Neuronal stem cell (in vitro differentiated cells): ENCODE data around the gene ZMIZ1.

Experiments
- DNase-seq: peaks from one replicate; pipeline ENCODE4 v3.0.0-alpha.2; 2013; ENCODE audit warnings: low spot score
- H2AFZ ChIP-seq: one replicate; pipeline ENCODE4 v1.6.1; 2013; ENCODE audit warnings: mild to moderate bottlenecking, low read length, inconsistent platforms
- H2AK5ac ChIP-seq: 2 replicates; pipeline ENCODE4 v1.6.1; 2013; ENCODE audit warnings: low read depth, mild to moderate bottlenecking, inconsistent platforms, low read length, moderate library complexity, mixed read lengths
- H2BK120ac ChIP-seq: 2 replicates; pipeline ENCODE4 v1.6.1; 2013; ENCODE audit warnings: low read depth, mild to moderate bottlenecking, inconsistent platforms, low read length, moderate library complexity, mixed read lengths
- H2BK12ac ChIP-seq: one replicate; pipeline ENCODE4 v1.6.1; 2013; ENCODE audit warnings: low read length, inconsistent platforms
- H2BK15ac ChIP-seq: 2 replicates; pipeline ENCODE4 v1.6.1; 2013; ENCODE audit warnings: mild to moderate bottlenecking, low read length, inconsistent platforms, mixed read lengths
- H2BK5ac ChIP-seq: one replicate; pipeline ENCODE4 v1.6.1; 2013; ENCODE audit warnings: inconsistent platforms, mild to moderate bottlenecking, low read length, moderate library complexity
- H3K14ac ChIP-seq: one replicate; pipeline ENCODE4 v1.6.1; 2013; ENCODE audit warnings: low read length, inconsistent platforms
- H3K18ac ChIP-seq: 2 replicates; pipeline ENCODE4 v1.6.1; 2013; ENCODE audit warnings: low read length, inconsistent platforms
- H3K23ac ChIP-seq: 2 replicates; pipeline ENCODE4 v1.6.1; 2013; ENCODE audit warnings: low read depth, mild to moderate bottlenecking, mixed read lengths, low read length, inconsistent platforms; ENCODE audit not compliant: poor library complexity
- H3K27ac ChIP-seq: replicated peaks from 3 replicates; pipeline ENCODE4 v1.5.1; 2013; ENCODE audit warnings: low read length, inconsistent platforms
- H3K27me3 ChIP-seq, 3 experiments: 2 replicates each; pipeline ENCODE4 v1.6.1; 2013; ENCODE audit warnings: low read length in 3 of 3, mild to moderate bottlenecking in 2 of 3, inconsistent platforms in 1 of 3, low read depth in 1 of 3, mixed read lengths in 1 of 3, moderate library complexity in 1 of 3; ENCODE audit not compliant: control insufficient read depth in 3 of 3, insufficient read depth in 3 of 3
- H3K36me3 ChIP-seq, 2 donors: replicated peaks in 1 of 2; 2 replicates each; pipeline ENCODE4 v1.6.1; 2013; ENCODE audit warnings: low read length in 2 of 2; ENCODE audit not compliant: control insufficient read depth in 2 of 2, insufficient read depth in 2 of 2
- H3K4ac ChIP-seq: 2 replicates; pipeline ENCODE4 v1.6.1; 2013; ENCODE audit warnings: inconsistent platforms, mild to moderate bottlenecking, low read length, moderate library complexity
- H3K4me1 ChIP-seq, 2 donors: 1 replicate in 1 of 2; 2 replicates in 1 of 2; pipeline ENCODE4 v1.6.1; 2013; ENCODE audit warnings: low read length in 2 of 2, low read depth in 1 of 2; ENCODE audit not compliant: control insufficient read depth in 2 of 2, insufficient read depth in 1 of 2
- H3K4me2 ChIP-seq: one replicate; pipeline ENCODE4 v1.6.1; 2013; ENCODE audit warnings: mild to moderate bottlenecking, low read length, inconsistent platforms; ENCODE audit not compliant: insufficient read depth, poor library complexity, severe bottlenecking
- H3K4me3 ChIP-seq, 2 donors: 2 replicates each; pipeline ENCODE4 v1.5.1; 2013; ENCODE audit warnings: low read length in 2 of 2, mild to moderate bottlenecking in 2 of 2, inconsistent platforms in 1 of 2, moderate library complexity in 1 of 2
- H3K79me1 ChIP-seq: one replicate; pipeline ENCODE4 v1.6.1; 2013; ENCODE audit warnings: low read depth, mild to moderate bottlenecking, inconsistent platforms, low read length, moderate library complexity
- H3K9ac ChIP-seq: one replicate; pipeline ENCODE4 v1.6.1; 2013; ENCODE audit warnings: mild to moderate bottlenecking, low read depth, low read length, inconsistent platforms; ENCODE audit not compliant: poor library complexity
- H3K9me3 ChIP-seq, 2 donors: replicated peaks in 1 of 2; 2 replicates each; pipeline versions ENCODE3 to v1.6.1; 2013; ENCODE audit warnings: low read length in 2 of 2, mild to moderate bottlenecking in 2 of 2, inconsistent platforms in 1 of 2, low read depth in 1 of 2, mixed read lengths in 1 of 2, moderate library complexity in 1 of 2; ENCODE audit not compliant: control insufficient read depth in 2 of 2, insufficient read depth in 1 of 2
- H4K8ac ChIP-seq: one replicate; pipeline ENCODE4 v1.6.1; 2013; ENCODE audit warnings: low read depth, mild to moderate bottlenecking, inconsistent platforms, low read length, moderate library complexity
- H4K91ac ChIP-seq: one replicate; pipeline ENCODE4 v1.6.1; 2013; ENCODE audit warnings: low read length, low read depth, mild to moderate bottlenecking, inconsistent platforms; ENCODE audit not compliant: poor library complexity
- WGBS, 2 donors: extraction: QIAGEN DNeasy Blood & Tissue Kit; methylation state at CpG; one replicate each; pipeline ENCODE4 v1.1.7; 2013; ENCODE audit warnings: missing lambda C conversion rate in 2 of 2, mixed read lengths in 1 of 2; ENCODE audit not compliant: insufficient read length in 2 of 2, insufficient replicate concordance in 1 of 2; ENCODE audit errors: extremely low coverage in 2 of 2; 5-methylcytosine and 5-hydroxymethylcytosine counted together

Gene ZMIZ1

DNA sequence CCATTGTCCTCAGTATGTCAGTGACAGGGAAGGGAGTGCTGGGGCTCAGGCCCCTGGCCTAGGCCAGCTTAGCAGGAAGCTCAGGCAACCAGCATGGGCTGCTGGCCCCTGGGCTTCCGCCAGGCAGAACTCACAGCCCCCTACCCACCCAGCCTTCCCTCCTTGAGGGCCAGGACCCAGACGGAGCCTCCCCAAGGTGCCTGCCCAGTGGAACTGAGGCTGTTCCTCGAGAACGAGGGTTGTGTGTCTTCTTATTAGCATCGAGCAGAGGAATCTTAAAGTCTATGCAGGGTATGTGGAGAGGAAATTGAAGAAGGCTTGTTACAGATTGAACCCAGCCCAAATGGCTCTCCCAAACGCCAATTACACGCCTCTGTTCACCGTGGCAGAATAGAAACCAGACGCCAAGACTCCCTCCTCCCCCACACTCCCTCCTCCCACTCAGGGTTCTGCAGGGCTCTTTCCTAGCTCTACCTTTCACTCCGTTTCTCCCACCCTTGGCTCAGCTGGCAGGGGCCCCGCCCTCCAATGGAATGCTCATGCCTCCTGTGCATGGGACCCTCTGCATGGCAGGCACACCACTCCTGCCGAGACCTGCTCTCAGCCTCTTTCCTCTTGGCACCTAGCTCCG lies 134.4 kb downstream of the ZMIZ1 start:
- WGBS, 2 donors, result no CpG with 5 or more reads among the region's 13 CpGs
- peak overlapping the region; percentile 39 for H3K18ac ChIP-seq

GRCh38 chr10:79203833-79204232 lies 135.1 kb downstream of the ZMIZ1 start:
- H3K4ac ChIP-seq, result no peak overlapping the region
- no peak overlapping the region for H3K9ac ChIP-seq
- H3K4me3 ChIP-seq, result peak overlapping the region in 1 of 2 donors; percentile 4
- H2BK12ac ChIP-seq, result no peak overlapping the region
- H3K4me2 ChIP-seq, result no peak overlapping the region
- no peak overlapping the region for H3K14ac ChIP-seq
- H3K27ac ChIP-seq, result no peak overlapping the region
- H3K9me3 ChIP-seq, result no peaks in the 10 kb centered on the region
- no peak overlapping the region for H3K18ac ChIP-seq
- no peak for DNase-seq
- H2BK5ac ChIP-seq, result no peak overlapping the region
- peaks cover 37 to 89% of the 10 kb centered on the region in 2 donors for H3K36me3 ChIP-seq
- H3K79me1 ChIP-seq, result no peaks in the 10 kb centered on the region
- no peak overlapping the region for H2AK5ac ChIP-seq
- no peak overlapping the region for H2BK120ac ChIP-seq
- H2AFZ ChIP-seq, result no peak overlapping the region
- H2BK15ac ChIP-seq, result no peak overlapping the region
- no peaks in the 10 kb centered on the region for H3K4me1 ChIP-seq
- no peaks in the 10 kb centered on the region for H3K27me3 ChIP-seq
- no peak overlapping the region for H3K23ac ChIP-seq
- H4K8ac ChIP-seq, result no peak overlapping the region
- H4K91ac ChIP-seq, result no peak overlapping the region
- WGBS, 2 donors, result no CpG with 5 or more reads among the region's 8 CpGs

More for the DNA sequence above, 134.4 kb downstream of the ZMIZ1 start:
- Histone ChIP-seq H3K36me3 (peaks cover 30 to 82% of the 10 kb centered on the region in 2 donors), H2AK5ac (no peak overlapping the region), H3K4ac (no peak overlapping the region), H3K79me1 (no peaks in the 10 kb centered on the region), H3K9ac (no peak overlapping the region), H3K14ac (peak overlapping the region; percentile 42), H3K27ac (no peak overlapping the region), H3K27me3 (no peaks in the 10 kb centered on the region), H2AFZ (no peak overlapping the region), H3K4me3 (no peak overlapping the region), H3K4me2 (no peak overlapping the region), H3K23ac (no peak overlapping the region), H4K91ac (no peak overlapping the region), H3K9me3 (no peaks in the 10 kb centered on the region), H4K8ac (no peak overlapping the region), H2BK12ac (no peak overlapping the region), H2BK5ac (no peak overlapping the region), H3K4me1 (no peaks in the 10 kb centered on the region), H2BK120ac (no peak overlapping the region), H2BK15ac (no peak overlapping the region)
- DNase-seq, result no peak

DNA sequence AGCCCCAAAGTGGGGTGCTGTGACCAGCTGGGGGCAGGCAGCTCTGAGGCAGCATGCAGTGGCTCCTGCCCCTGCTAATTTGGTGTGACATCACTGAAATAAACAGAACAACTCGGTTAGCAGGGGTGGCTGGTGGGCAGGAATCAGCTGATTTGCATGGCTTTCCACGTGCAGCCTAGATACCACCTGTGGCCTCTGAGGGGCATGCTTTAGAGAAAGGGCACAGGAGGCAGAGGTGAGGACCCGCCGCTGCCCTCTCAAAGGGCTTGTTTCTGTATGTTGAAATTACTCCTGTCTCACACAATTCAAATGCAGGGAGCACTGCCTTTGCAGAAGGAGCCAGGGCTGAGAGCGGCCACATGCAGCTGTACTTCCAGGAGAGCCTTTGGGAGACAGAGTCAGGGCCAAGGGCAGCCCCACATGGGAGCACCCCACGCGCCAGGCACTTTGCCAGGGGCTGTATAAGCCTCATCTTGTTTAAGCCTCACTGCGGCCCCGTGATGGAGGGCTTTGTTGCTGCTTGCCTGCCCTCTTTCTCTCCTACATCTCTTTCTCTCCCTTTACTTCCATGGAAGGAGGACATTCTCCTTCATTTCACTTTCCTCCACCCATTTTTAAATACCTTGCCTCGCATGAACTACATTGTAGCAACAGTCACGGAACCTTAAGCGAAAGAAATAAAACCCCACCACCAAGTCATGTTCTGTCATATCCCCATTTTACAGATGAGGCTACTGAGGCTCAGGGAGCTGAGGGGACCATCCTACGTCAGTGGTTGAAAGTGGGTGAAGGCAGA lies 137.7 kb downstream of the ZMIZ1 start:
- no peaks in the 10 kb centered on the region for H3K4me1 ChIP-seq
- H3K9ac ChIP-seq, result no peak overlapping the region
- no peak overlapping the region for H3K18ac ChIP-seq
- peaks cover 48 to 97% of the 10 kb centered on the region in 2 donors for H3K36me3 ChIP-seq
- no peak overlapping the region for H3K4ac ChIP-seq
- no peak overlapping the region for H2BK12ac ChIP-seq
- no peak overlapping the region for H2BK15ac ChIP-seq
- no peaks in the 10 kb centered on the region for H3K27me3 ChIP-seq
- H4K91ac ChIP-seq, result no peak overlapping the region
- no peak overlapping the region for H4K8ac ChIP-seq
- no peaks in the 10 kb centered on the region for H3K9me3 ChIP-seq
- no CpG with 5 or more reads among the region's 13 CpGs for WGBS, 2 donors
- DNase-seq, result no peak
- H3K79me1 ChIP-seq, result peaks cover 3% of the 10 kb centered on the region
- no peak overlapping the region for H3K27ac ChIP-seq
- peak overlapping the region; percentile 34 for H3K23ac ChIP-seq
- H3K4me3 ChIP-seq, result no peak overlapping the region
- H2BK120ac ChIP-seq, result no peak overlapping the region
- no peak overlapping the region for H2AK5ac ChIP-seq
- H2BK5ac ChIP-seq, result peak overlapping the region; percentile 89
- no peak overlapping the region for H3K4me2 ChIP-seq
- no peak overlapping the region for H2AFZ ChIP-seq
- H3K14ac ChIP-seq, result no peak overlapping the region

- Histone ChIP-seq H2BK15ac (no peak overlapping the region), H3K4me1 (no peaks in the 10 kb centered on the region), H3K9ac (no peak overlapping the region), H3K4me2 (no peak overlapping the region), H3K27me3 (no peaks in the 10 kb centered on the region), H3K23ac (peak overlapping the region; percentile 34), H3K36me3 (peaks cover 46 to 97% of the 10 kb centered on the region in 2 donors), H3K18ac (no peak overlapping the region), H3K27ac (no peak overlapping the region), H4K91ac (no peak overlapping the region), H2BK120ac (no peak overlapping the region), H3K4me3 (no peak overlapping the region), H2BK12ac (no peak overlapping the region), H3K4ac (no peak overlapping the region), H3K14ac (no peak overlapping the region), H3K9me3 (no peaks in the 10 kb centered on the region), H2AK5ac (no peak overlapping the region), H4K8ac (no peak overlapping the region), H2AFZ (no peak overlapping the region), H3K79me1 (peaks cover 4% of the 10 kb centered on the region), H2BK5ac (peak overlapping the region; percentile 89)
- no CpG with 5 or more reads among the region's 4 CpGs for WGBS, 2 donors
- no peak for DNase-seq
Measured at GRCh38 chr10:79207096-79207357, 138.3 kb downstream of the ZMIZ1 start.
